ENCODE measurements around the gene SPATA12.

The SPATA12 gene

GRCh38 chr3:57085211-57085610 is 24.7 kb downstream of the SPATA12 start:
- no peak for DNase-seq

- no peak for DNase-seq
Observed at GRCh38 chr3:57086201-57086600, 25.7 kb downstream of the SPATA12 start.

- DNase-seq, result no peak
Observed at GRCh38 chr3:57087361-57088092, 27.1 kb downstream of the SPATA12 start.

- DNase-seq, result no peak
Observed at GRCh38 chr3:57088503-57088902, 28.0 kb downstream of the SPATA12 start.

- no peak for DNase-seq
Observed at GRCh38 chr3:57089043-57089442, 28.6 kb downstream of the SPATA12 start.

GRCh38 chr3:57091521-57092273 is 31.2 kb downstream of the SPATA12 start:
- DNase-seq, result no peak

- DNase-seq, result no peak
Observed at GRCh38 chr3:57093489-57093888, 33.0 kb downstream of the SPATA12 start.

GRCh38 chr3:57093971-57094535 is 33.6 kb downstream of the SPATA12 start:
- DNase-seq, result no peak

- no peak for DNase-seq
Observed at GRCh38 chr3:57094575-57094974, 34.1 kb downstream of the SPATA12 start.

GRCh38 chr3:57095363-57095762 is 34.9 kb downstream of the SPATA12 start:
- no peak for DNase-seq

GRCh38 chr3:57097536-57097935 is 37.1 kb downstream of the SPATA12 start:
- no peak for DNase-seq

GRCh38 chr3:57098418-57099310 is 38.2 kb downstream of the SPATA12 start:
- no peak for DNase-seq

- peak in 3 of 5 experiments; percentile 2 to 63 (median 19) for DNase-seq
Observed at GRCh38 chr3:57100046-57100695, 39.7 kb downstream of the SPATA12 start.

GRCh38 chr3:57105585-57105984 is 45.1 kb downstream of the SPATA12 start:
- DNase-seq, result no peak

GRCh38 chr3:57108684-57109083 is 48.2 kb downstream of the SPATA12 start:
- DNase-seq, result no peak

- no peak for DNase-seq
Observed at GRCh38 chr3:57109437-57110199, 49.2 kb downstream of the SPATA12 start.

GRCh38 chr3:57110214-57110613 is 49.8 kb downstream of the SPATA12 start:
- no peak for DNase-seq

- no peak for DNase-seq
Observed at GRCh38 chr3:57110798-57111197, 50.3 kb downstream of the SPATA12 start.

GRCh38 chr3:57112206-57112605 is 51.7 kb downstream of the SPATA12 start:
- DNase-seq, result peak in 1 of 5 experiments; percentile 3

- DNase-seq, result no peak
Observed at GRCh38 chr3:57116501-57116900, 56.0 kb downstream of the SPATA12 start.

- no peak for DNase-seq
Observed at GRCh38 chr3:57118254-57118653, 57.8 kb downstream of the SPATA12 start.
